ENCODE results near the gene PSENEN.
"Not testable (repeated sequence)": the region's sequence is repeated elsewhere in the genome, so short reads cannot be mapped to it uniquely, and the experiment has no call there.

PSENEN gene

GRCh38 chr19:35789978-35790944, 44.8 kb downstream of the PSENEN start:
- no peak for DNase-seq

- peak; percentile 30 for DNase-seq
Observed at GRCh38 chr19:35790981-35791813, 45.7 kb downstream of the PSENEN start.

- no peak for DNase-seq
Observed at GRCh38 chr19:35791814-35792279, 46.4 kb downstream of the PSENEN start.

GRCh38 chr19:35792312-35792711, 46.9 kb downstream of the PSENEN start:
- no peak for DNase-seq

GRCh38 chr19:35792888-35793287, 47.4 kb downstream of the PSENEN start:
- no peak for DNase-seq

GRCh38 chr19:35793381-35794165, 48.1 kb downstream of the PSENEN start:
- DNase-seq, result no peak

GRCh38 chr19:35795564-35795963, 50.1 kb downstream of the PSENEN start:
- not testable (repeated sequence) for DNase-seq

Measured in CD4-positive, alpha-beta T cell treated with Interleukin-6 for 4 hours (primary cell).